DMS79 (cell line): Measurements from ENCODE around the gene TAOK1.

Experiments
- DNase-seq: peaks from one replicate; lab custom pipeline; 2025; lab: John Stamatoyannopoulos, UW

TAOK1 gene

GRCh38 chr17:29584452-29585079 lies 194.4 kb downstream of the TAOK1 start:
- DNase-seq: no peak

GRCh38 chr17:29585080-29585751 lies 195.1 kb downstream of the TAOK1 start:
- DNase-seq: no peak

- DNase-seq: no peak
These were observed 196.7 kb downstream of the TAOK1 start for GRCh38 chr17:29586676-29587469.

GRCh38 chr17:29587591-29587990 lies 197.4 kb downstream of the TAOK1 start:
- DNase-seq: no peak

GRCh38 chr17:29588017-29588561 lies 197.9 kb downstream of the TAOK1 start:
- DNase-seq: no peak

- no peak for DNase-seq
These were observed 198.6 kb downstream of the TAOK1 start for GRCh38 chr17:29588562-29589411.

- peak; percentile 62 for DNase-seq
These were observed 199.6 kb downstream of the TAOK1 start, which contains the start of gene GIT1 for GRCh38 chr17:29589524-29590410. TSS of gene GIT1 (minus strand) at chr17:29589648. CDS start at chr17:29589378, 270 bp downstream.

GRCh38 chr17:29590411-29591145 lies 200.4 kb downstream of the TAOK1 start:
- no peak for DNase-seq

GRCh38 chr17:29591146-29591736 lies 201.1 kb downstream of the TAOK1 start:
- peak; percentile 64 for DNase-seq

- peak; percentile 89 for DNase-seq
These were observed 201.8 kb downstream of the TAOK1 start for GRCh38 chr17:29591737-29592608.

GRCh38 chr17:29592850-29593551 lies 202.8 kb downstream of the TAOK1 start, which contains the start of gene ANKRD13B:
TSS of gene ANKRD13B (plus strand) at chr17:29593132. CDS start at chr17:29593622, 490 bp downstream.
- DNase-seq: peak; percentile 73

- DNase-seq: no peak
These were observed 203.7 kb downstream of the TAOK1 start for GRCh38 chr17:29593591-29594518.

- no peak for DNase-seq
These were observed 204.4 kb downstream of the TAOK1 start for GRCh38 chr17:29594519-29595090.

GRCh38 chr17:29595107-29595942 lies 205.2 kb downstream of the TAOK1 start:
- DNase-seq: no peak
